ENCODE measurements around the gene SLIT3. TPM values are rescaled to one million over a fixed set of nuclear protein-coding genes. Genes with fewer than 3 reads are reported as not detected.

The SLIT3 gene
- total and polyA plus RNA-seq, 9 of the 15 experiments (the other 6 are each of a cell fraction or from before 2014, with no cell fraction given), result 0.01 to 0.04 TPM; not detected in 7

DNA sequence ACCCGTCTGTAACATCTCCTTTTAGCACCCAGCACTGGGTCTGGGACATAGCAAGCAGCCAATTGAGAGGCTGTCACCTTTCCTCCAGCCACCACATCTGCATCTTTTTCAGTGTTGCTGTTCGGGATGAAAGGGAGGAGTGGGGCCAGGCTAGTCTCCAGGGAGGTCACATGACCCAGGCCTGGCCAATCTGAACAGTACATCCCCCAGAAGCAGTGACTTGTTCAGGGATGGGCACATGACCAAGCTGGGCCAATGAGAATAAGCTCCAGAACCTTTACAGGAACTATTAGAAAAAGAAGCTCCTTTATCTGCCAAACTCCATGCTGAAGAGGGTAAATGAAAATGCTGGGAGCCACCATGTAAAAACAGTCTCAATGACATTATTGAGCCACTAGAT is 359.0 kb downstream of the SLIT3 start:
- H3K4me1 ChIP-seq (replicated peaks in 1 of 2; ENCODE audit: control insufficient read depth in 2 of 2, insufficient read depth in 2 of 2, low read length in 2 of 2), result no peaks in the 10 kb centered on the region
- no TSS peak for BruUV-seq (replicated peaks)
- no peaks in the 10 kb centered on the region for H3K9me1 ChIP-seq (ENCODE audit: control insufficient read depth, insufficient read depth, low read length)
- H3K9ac ChIP-seq (ENCODE audit: insufficient read depth in 1 of 2, low read depth in 2 of 2, low read length in 2 of 2), result no peak overlapping the region
- peak; percentile 86 for ATAC-seq
- no peak overlapping the region for H3K4me2 ChIP-seq (ENCODE audit: insufficient read depth, low read length)
- H3K9me3 ChIP-seq (replicated peaks; ENCODE audit: control insufficient read depth, insufficient read depth, low read depth, low read length), result no peaks in the 10 kb centered on the region
- 0 out of 5 replicates have a peak, but pooled peaks cover 0 to 4% of the 10 kb centered on the region in 2 experiments for H3K27me3 ChIP-seq (ENCODE audit: control insufficient read depth in 2 of 2, insufficient read depth in 2 of 2, low read length in 2 of 2)
- intact Hi-C loops (cut with micrococcal nuclease) (no loop called here), in situ Hi-C loops (cut with MboI) (no loop called here)
- POLR2A ChIA-PET, result interaction anchor here (0.5 kb wide), 1 partner anchor 46 kb away, joined by 3 read pairs; no protein-coding TSS in a partner anchor
- H3K27ac ChIP-seq (ENCODE audit: extremely low read depth, low read depth, low read length), result no peak overlapping the region
- H2AFZ ChIP-seq (ENCODE audit: low read depth, low read length), result no peak overlapping the region
- H3K36me3 ChIP-seq (ENCODE audit: control insufficient read depth, insufficient read depth, low read length), result no peaks in the 10 kb centered on the region
- no peak overlapping the region for H3K4me3 ChIP-seq
- 0% methylated on average over 2 of the region's 2 CpGs for WGBS (ENCODE audit: insufficient coverage, low coverage, missing lambda C conversion rate)
- TF ChIP-seq, protein P1, sequence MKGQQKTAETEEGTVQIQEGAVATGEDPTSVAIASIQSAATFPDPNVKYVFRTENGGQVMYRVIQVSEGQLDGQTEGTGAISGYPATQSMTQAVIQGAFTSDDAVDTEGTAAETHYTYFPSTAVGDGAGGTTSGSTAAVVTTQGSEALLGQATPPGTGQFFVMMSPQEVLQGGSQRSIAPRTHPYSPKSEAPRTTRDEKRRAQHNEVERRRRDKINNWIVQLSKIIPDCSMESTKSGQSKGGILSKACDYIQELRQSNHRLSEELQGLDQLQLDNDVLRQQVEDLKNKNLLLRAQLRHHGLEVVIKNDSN (CRISPR knock-in tag; IDR thresholded peaks at IDR 0.05), result peak; percentile 59
- TF ChIP-seq TOE1 (IDR thresholded peaks at IDR 0.05; ENCODE audit: borderline replicate concordance) (peak; percentile 46; the same call in 1 of the 2 replicates), TOE1 (CRISPR knock-in tag; IDR thresholded peaks at IDR 0.05; ENCODE audit: borderline replicate concordance, low read depth) (no peak), CBFA2T2 (conservative IDR thresholded peaks at IDR 0.05) (peak; percentile 30), RAD51 (IDR thresholded peaks at IDR 0.05; ENCODE audit: borderline replicate concordance, low read depth) (peak; percentile 83), MCM2 (IDR thresholded peaks at IDR 0.05; ENCODE audit: low read depth) (no peak), HMG20B (CRISPR knock-in tag; IDR thresholded peaks at IDR 0.05) (no peak)
- TF ChIP-seq, protein P2, sequence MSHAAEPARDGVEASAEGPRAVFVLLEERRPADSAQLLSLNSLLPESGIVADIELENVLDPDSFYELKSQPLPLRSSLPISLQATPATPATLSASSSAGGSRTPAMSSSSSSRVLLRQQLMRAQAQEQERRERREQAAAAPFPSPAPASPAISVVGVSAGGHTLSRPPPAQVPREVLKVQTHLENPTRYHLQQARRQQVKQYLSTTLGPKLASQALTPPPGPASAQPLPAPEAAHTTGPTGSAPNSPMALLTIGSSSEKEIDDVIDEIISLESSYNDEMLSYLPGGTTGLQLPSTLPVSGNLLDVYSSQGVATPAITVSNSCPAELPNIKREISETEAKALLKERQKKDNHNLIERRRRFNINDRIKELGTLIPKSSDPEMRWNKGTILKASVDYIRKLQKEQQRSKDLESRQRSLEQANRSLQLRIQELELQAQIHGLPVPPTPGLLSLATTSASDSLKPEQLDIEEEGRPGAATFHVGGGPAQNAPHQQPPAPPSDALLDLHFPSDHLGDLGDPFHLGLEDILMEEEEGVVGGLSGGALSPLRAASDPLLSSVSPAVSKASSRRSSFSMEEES (CRISPR knock-in tag; IDR thresholded peaks at IDR 0.05), result peak; percentile 87
- TF ChIP-seq, protein P3, sequence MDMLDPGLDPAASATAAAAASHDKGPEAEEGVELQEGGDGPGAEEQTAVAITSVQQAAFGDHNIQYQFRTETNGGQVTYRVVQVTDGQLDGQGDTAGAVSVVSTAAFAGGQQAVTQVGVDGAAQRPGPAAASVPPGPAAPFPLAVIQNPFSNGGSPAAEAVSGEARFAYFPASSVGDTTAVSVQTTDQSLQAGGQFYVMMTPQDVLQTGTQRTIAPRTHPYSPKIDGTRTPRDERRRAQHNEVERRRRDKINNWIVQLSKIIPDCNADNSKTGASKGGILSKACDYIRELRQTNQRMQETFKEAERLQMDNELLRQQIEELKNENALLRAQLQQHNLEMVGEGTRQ (CRISPR knock-in tag; IDR thresholded peaks at IDR 0.05), result peak; percentile 87
- TF ChIP-seq, protein P4, sequence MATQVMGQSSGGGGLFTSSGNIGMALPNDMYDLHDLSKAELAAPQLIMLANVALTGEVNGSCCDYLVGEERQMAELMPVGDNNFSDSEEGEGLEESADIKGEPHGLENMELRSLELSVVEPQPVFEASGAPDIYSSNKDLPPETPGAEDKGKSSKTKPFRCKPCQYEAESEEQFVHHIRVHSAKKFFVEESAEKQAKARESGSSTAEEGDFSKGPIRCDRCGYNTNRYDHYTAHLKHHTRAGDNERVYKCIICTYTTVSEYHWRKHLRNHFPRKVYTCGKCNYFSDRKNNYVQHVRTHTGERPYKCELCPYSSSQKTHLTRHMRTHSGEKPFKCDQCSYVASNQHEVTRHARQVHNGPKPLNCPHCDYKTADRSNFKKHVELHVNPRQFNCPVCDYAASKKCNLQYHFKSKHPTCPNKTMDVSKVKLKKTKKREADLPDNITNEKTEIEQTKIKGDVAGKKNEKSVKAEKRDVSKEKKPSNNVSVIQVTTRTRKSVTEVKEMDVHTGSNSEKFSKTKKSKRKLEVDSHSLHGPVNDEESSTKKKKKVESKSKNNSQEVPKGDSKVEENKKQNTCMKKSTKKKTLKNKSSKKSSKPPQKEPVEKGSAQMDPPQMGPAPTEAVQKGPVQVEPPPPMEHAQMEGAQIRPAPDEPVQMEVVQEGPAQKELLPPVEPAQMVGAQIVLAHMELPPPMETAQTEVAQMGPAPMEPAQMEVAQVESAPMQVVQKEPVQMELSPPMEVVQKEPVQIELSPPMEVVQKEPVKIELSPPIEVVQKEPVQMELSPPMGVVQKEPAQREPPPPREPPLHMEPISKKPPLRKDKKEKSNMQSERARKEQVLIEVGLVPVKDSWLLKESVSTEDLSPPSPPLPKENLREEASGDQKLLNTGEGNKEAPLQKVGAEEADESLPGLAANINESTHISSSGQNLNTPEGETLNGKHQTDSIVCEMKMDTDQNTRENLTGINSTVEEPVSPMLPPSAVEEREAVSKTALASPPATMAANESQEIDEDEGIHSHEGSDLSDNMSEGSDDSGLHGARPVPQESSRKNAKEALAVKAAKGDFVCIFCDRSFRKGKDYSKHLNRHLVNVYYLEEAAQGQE (IDR thresholded peaks at IDR 0.05; ENCODE audit: borderline replicate concordance), result 0 out of 2 replicates have a peak, but pooled peaks have one; percentile 4
- TF ChIP-seq, protein P4 (CRISPR knock-in tag; IDR thresholded peaks at IDR 0.05; ENCODE audit: low read depth), result no peak
- FAIRE-seq, result no peak
- CTCF ChIA-PET (ENCODE audit: low intra/inter-chr PET ratio), result no interaction called here
- DNase-seq (ENCODE audit: extremely low read depth in 1 of 4, low spot score in 3 of 4), result peak; percentile 4 to 44 (median 40)
- H3K79me2 ChIP-seq (ENCODE audit: control insufficient read depth, insufficient read depth, low read length), result no peaks in the 10 kb centered on the region
- no peaks in the 10 kb centered on the region for H4K20me1 ChIP-seq (replicated peaks; ENCODE audit: control insufficient read depth, insufficient read depth, low read length)
